Ammon's horn (tissue), 1 donor: Measurements from ENCODE around the gene PRKD3.

Experiments
- DNase-seq: peaks from one replicate; pipeline ENCODE4 v3.0.0-alpha.2; 2016; ENCODE audit warnings: low spot score

The PRKD3 gene

DNA sequence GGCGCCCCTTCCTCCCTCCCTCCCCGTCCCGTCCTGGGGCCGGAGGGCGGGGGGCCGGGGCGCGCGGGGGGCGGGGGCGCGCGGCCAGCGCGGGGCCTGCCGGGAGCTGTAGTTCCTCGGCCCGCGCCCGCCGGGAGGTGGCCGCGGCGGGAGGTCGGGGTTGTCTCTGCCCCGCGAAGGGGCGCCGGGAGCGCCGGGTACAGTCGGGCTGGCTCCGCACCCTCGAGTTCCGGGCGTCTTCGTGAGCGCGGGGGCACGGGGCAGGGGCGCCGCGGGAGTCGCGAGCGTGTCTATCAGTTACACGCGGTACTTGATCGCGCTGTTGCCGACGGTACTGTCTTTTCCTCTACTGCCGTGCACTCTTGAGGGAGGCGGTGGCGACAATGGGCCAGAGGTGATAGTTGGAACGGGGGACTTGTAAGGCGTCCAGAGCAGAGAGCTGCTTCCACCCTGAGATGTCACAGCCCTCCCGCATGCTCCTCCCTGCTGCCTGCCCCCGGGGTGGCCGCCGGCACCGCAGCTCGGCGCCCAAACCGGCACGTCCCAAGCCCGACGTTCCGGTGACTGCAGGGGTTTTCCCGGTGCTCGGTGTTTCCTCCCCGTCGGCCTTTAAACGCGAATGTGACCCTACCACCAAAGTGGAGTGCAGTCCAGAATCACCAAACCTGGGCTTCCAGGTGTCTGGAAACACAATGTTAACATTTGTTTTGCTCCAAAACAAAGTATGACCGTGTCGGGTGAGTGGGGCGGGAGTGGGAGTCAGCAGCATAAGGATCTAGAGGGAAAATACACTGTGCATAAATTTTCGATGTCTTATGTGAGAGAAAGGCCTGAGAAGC, at the start of gene PRKD3:
Gene PRKD3 (minus strand): TSS at position 48 of the 839 bp plus-strand sequence. CDS start 8,309 bp downstream, outside the sequence.
- peak; percentile 40 for DNase-seq

DNA sequence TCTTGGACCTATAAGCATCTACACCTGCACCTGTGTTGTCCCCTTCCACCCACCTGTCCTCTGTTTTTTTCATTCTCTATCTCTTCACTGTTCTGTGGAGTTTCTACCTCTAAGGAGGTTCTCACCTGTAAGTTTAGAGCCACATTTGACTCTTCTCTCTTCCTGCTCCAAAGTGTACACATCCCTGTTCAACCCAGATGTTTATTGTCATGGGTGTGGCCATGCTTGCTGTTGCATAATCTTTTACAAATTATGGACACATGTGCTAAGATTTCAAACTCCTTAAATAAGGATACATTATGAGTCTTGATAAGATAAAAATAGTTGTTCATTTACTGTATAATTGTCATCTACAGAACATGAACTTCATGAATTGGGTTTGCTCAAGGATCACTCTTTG, 47.4 kb upstream of the PRKD3 start:
- DNase-seq = no peak

DNA sequence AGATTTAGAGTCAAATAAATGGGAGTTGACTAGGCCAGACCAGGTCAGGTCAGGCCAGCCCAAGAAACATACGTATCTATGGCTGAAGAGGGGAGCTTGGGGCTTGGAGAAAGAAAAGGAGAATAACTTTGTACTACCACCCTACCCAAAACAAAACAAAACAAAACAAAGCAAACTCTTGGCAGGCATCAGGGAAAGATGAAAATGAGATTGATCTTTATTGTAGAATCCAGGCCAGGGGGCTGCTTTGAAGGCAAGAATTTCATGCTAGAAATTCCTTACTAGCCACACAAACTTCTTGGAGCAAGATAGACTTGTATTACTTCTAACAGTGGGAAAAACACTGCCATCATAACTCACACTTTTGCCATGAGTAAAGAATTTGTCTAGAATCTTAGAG, 46.0 kb upstream of the PRKD3 start:
- no peak for DNase-seq

DNA sequence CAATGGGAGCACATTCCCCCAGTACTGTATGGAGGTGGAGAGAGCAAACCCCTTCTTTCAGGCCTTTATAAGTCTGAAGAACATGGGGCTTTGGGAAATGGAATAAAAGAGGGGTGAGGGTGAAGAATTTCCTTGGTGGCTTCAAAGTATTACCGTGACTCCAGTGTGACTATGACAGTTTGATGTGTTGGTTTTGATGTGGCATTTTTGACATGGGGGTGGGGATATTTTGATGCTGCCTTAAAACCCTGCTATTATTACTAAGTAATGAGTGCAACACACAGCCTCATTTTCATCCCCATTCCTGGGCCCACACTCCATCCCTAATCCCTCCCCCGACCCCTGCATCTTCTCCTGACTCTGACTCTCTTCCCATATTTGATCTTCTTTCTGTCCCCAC, 43.4 kb upstream of the PRKD3 start:
- DNase-seq = no peak

DNA sequence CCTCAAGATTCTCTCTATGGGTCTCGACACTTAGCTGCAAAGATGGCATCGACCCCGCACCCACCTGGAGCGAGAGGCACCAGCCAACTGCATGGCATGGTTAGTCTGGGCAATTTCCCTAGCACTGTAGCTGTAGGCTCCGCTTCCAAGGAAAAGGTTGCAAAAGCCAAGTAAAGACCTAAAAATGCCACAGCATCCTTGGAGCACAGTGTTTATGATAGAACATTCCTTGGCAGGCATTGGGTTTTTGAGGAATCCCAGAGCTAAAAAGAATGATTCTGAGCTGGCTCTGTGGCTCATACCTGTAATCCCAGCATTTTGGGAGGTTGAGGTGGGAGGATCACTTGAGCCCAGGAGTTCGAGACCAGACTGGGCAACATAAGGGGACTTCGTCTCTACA, 42.7 kb upstream of the PRKD3 start:
- DNase-seq = no peak

DNA sequence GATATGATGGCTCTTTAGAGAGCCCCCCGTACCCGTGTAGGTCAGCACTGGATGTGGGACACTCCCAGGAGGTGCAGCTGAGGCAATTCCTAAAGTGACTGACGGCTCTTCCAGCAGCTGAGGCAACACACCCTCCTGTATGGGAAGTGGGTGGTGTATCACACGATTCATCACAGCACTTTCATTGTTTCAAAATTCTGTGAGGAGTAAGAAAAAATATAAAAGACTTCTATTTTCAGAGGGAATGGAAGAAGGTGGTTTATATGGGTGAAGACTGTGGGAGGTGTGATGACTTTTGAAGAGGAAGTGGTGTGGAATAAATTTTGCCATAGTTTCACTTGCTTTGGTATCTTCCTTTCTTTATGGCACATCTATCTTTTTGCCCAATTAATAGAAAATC, 42.1 kb upstream of the PRKD3 start:
- no peak for DNase-seq

DNA sequence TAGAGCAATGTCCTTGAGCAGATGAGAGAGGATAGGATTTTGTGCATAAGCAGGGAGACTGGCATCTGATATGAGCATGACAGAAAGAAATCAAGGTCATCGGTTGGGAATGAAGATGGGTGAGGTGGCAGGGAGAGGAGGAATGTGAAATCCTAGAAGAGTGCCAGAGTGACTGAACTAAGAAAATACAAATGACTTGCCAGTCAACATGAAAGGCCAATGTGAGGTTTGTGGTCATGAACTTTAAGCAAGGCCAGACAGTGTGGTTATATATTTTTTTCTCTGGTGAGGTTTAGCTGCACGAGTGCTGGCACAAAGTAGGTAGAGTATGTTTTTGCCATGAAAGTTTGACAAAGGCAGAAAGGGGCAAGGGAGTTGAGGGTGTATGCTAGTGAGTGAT, 41.0 kb upstream of the PRKD3 start:
- no peak for DNase-seq

DNA sequence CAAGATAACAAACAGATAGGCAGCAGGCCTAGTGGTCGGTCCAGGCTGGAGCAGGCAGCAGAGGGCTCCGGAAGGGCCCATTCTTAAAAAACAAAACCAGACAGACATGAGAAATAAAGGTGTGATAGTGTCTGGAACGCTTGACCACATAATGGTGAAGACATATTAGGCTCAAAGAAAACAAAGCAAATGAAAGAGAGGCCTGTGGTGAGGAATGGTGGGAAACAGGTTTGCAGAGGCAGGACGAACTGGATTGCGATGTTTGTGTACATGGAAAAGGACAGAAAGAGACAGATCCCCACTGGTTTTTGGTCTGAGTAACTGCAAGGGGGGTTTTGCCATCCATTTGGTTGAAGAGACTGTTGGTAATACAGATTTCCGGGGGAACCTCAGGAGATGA, 39.7 kb upstream of the PRKD3 start:
- no peak for DNase-seq

DNA sequence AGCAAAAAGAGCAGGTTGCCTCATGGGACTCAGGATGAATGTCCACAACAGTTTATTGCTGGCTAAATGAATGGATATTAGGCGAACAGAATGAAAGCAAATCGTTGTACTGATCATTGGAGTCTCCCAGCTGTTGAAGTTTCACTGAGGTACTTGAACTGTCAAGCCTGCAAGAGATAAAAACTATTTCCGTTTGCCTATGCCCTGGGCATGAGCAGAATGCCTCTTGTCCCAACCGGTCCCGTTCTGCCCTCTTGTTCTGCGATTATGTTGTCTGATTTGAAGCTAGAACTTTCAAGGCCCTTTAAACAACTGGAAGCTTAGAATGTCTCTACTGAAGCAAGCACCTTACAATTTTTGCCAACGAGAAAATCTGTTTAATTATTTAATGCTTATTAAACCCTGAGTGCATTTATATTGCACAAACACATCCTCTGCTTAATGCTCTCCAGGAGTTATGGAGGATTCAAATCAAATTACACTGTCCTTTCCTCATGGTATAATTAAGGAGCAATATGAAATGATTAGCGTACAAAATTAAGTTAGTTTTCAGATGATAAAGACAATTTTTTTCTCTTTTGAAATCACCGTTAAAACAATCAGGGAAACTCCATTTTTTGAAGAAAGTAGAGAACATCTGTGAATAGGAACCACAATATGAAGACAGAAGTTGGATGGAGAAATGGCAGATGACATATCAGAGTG, 37.5 kb upstream of the PRKD3 start:
- no peak for DNase-seq

DNA sequence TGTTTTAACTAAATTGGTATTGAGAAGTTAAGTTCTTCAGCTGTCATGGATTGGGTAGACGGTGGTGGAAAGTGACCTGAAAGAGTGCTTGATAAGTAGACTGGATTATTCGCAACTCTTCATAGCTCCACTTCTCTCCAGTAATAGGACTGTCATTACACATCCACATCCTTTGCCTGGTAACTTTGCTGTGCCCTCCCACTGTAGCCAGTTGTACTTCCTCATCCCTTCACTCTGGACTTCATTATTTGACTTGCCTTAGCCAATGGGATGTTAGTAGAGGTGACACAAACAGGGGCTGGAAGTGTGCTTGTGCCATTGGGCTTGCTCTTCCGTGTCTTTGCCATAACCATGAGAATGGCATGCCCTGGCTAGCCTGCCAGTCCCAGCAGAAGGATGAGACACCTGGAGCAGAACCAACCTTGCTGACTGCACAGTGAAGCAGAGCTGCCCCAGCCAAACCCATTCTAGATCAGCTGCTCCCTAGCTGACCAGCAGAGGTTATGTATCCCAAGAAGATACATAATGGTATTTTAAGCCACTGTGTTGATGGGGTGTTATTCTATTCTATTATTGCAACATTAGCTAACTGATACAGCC, 36.7 kb upstream of the PRKD3 start:
- DNase-seq = no peak

DNA sequence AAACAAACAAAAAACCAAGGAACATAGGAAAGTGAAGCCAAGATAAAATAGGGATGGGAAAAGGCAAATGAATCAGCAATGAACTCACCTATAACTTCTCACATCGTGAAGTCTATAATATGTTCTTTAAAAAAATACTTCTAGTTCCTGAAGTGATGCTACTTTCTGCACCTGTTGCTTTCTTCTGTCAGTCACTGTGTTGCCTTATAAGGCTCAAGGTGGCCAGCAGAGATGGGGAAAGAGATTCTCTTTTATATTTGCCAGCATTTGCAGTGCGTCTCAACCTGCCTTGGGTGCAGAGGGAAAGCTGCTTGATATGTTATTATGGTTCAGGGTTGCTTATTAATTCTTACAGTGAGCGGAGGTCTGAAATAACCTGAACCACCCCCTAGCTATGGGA, 33.8 kb upstream of the PRKD3 start:
- no peak for DNase-seq

DNA sequence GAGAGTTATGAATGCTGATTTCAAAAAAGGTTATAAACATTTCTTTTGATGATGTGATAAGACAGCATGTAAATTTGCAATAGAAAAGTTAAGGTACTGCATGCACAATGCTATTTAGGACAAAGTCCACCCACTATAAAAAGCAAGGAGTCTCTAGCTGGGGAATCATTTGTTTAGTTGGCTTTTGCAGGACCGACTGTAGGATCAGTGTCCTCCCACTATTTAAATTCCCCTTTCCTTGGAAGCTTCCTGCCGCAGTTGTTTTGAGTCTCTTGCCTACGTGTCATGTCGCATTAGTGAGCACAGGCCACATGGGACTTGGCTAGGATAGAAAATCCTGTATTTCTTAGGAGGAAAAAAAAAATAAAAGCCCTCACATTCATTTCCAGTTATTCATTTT, 32.9 kb upstream of the PRKD3 start:
- DNase-seq = no peak

DNA sequence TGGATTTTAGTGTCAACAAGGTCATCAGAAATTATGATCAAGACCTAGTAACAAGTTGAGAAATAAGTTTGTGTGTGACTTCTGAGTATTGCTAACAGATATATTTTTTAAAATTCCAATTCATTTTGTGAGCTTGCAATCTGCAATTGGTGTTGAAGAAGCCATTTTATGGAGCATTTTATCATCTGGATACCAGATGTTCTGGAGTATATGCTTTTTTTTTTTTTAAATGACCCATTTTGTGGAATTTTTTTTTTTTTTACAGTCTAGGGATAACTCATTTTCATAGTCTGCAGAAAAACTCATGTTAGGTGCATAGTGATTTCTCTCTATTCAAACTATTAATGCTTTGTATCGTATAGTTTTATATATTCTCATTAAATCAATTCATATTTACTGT, 32.4 kb upstream of the PRKD3 start:
- no peak for DNase-seq

DNA sequence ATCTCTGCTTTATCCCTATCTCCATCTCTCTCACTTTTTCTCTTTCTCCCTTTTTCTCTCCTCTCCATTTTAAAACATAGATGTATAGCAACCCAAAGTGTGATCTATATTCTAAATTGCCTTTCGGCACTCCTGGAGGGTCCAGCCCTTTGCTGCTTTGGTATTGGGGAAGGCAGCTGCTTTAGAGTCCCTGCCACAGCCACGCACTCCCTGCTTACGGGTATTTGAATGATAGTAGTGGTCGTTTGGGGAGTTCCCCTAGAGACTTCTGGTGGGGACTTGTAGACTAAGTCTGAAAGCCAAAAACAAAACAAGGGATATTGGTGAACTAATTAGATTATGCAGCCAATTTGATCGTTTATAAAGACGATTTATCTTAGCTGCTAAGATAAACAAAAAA, 31.7 kb upstream of the PRKD3 start:
- no peak for DNase-seq

DNA sequence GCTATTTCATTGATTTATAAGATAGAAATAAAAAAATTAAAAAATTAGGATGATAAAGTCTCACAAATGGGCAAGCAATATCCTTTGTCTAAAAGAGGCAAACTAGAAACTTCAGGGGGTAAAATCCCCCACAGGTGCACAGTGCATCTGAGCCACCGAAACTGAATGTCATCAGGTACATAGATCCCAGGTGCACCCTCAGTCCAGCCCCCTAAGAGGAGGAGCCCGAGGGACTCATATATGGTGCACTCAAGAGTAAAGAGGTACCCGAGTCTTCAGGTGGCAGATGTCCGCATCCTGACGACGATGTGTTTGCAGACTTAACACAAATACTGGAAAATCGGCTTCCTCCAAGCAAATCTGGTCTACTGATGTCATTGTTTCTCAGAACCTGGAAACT, 31.1 kb upstream of the PRKD3 start:
- no peak for DNase-seq

DNA sequence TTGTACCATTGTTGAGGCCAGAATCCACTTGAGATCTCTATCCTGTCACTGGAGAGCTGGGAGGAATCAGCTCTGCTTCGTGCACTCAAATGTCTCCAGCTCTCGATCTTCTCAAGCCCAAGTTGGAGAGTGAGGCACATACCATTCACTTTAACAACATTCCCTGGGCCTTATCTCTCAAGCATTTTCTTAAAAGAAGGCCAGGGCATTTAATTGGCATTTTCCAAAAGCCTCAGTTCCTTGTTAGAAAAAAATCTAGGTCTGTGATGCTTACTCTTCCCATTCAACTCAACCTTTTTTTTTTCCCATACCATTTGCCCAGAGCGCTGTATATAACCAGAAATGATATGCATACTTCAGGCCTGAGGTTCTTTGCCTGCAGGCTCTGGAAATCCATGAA, 29.9 kb upstream of the PRKD3 start:
- DNase-seq = no peak

DNA sequence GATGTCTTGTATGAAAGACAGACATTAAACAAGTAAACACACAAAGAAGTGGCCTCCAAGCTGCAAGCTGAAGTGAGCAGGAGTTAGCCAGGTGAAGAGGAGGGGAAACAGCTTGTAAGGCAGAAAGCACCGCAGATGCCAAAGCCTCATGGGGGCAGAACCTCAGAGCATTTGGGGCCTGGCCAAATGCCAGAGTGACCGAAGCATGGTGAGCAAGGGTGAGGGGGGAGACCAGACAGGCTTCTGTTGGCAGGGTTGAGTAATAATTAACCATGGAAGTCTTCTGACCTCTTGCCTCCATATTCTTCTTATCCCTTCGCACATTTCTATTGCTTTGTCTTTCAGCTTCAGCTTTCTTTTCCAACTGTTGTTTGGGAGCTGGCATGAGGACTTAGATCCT, 25.4 kb upstream of the PRKD3 start:
- no peak for DNase-seq

DNA sequence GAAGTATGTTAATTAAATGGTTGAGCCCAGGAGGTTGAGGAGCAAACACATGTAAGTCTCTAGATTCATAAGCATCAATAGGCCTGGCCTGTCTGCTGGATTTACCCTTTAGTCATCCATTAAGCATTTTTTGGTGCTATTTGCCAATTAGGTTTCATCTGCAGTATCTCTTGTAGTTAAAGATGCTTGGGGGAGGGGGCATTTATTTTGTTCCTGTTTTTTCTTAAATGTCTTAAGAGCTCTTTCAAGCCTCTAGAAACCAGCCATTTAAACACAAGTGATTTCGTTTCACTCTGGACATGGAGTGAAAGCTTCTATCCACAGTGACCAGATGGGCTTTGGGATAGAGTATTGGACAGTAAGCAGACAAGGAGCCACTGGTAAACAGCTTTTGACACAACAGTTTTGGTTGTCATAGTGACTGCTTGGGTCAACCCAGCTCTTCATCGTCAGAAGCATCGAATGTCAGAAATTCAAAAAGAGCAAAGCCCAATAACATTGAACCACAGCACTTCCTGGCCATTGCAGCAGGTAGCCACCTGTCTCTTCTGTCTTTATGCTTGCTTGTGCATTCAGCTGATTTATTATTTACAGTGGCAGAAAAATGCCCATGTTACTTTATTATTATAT, 24.7 kb upstream of the PRKD3 start:
- DNase-seq = no peak

DNA sequence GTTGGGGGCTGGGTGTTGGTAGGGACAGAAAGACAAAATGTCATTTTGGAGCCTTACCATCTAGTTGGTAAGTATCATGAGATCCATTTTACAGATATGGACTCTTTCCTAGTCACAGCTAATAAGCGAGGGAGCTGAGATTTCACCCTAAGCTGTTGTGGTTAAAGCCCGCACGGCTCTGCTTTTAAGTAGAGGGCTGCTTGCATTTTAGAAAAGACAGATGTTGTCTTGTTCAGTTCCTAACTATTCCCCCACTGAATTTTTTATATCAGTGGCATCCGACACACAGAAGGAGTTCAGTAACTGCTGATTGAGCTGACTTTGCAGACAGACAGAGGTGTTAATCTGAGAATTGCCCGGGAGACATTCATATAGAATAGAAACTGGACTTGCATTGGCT, 23.5 kb upstream of the PRKD3 start:
- DNase-seq = no peak

DNA sequence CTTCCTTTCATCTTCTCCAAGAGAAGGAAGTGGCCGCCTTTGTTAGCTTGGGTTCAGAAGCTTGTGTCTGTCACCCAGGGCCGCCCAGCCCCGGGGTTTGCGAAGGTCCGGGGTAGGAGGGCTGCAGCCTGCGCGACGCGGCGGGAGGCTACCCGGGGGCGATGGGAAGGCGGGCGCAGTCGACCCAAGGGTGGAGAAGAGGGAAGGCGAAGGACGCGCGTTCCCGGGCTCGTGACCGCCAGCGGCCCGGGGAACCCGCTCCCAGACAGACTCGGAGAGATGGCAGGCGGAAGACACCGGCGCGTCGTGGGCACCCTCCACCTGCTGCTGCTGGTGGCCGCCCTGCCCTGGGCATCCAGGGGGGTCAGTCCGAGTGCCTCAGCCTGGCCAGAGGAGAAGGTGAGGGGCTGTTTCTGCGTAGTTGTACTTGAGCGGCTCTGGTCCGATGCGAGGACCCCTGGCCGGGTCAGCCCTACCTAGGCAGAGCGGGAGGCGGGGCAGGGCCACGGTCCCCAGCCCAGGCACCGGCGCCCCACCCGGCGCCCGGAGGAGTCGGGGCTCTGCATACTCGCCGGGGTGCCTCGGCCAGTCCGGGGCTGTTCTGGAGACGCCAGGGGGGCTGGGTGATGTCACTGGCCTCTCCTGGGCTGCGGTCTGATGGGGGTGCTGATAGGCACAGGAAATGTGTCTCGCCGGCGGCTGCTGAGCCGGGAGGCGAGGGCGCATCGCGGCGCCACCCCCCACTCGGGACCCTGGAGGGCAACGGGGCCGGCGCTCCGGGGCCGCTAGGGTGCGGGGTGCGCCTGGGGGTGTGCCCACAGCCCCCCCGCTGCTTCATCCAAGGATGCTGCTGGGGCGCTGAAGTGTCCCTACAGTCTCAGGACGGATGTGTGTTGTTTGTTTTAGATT, 20.1 kb upstream of the PRKD3 start, which contains the start of gene QPCT:
Gene QPCT (plus strand): TSS at position 178 of the 909 bp plus-strand sequence. CDS start 102 bp downstream, at position 280.
- DNase-seq = no peak
